NCI-H2107 treated with DMSO at 0.1 percent for 48 hours (cell line): ENCODE results near the gene NUP85.
"Not testable (repeated sequence)": the region's sequence is repeated elsewhere in the genome, so short reads cannot be mapped to it uniquely, and the experiment has no call there.

Source experiments
- DNase-seq: peaks from one replicate; lab custom pipeline; 2025; ENCODE audit not compliant: unreplicated experiment; lab: John Stamatoyannopoulos, UW

NUP85 gene

GRCh38 chr17:75240394-75241142 lies 35.1 kb downstream of the NUP85 start:
- DNase-seq = peak; percentile 85

- no peak for DNase-seq
Observed at GRCh38 chr17:75241143-75241430, 35.6 kb downstream of the NUP85 start.

GRCh38 chr17:75241502-75241901 lies 36.0 kb downstream of the NUP85 start:
- DNase-seq = no peak

- DNase-seq = no peak
Observed at GRCh38 chr17:75241996-75242460, 36.5 kb downstream of the NUP85 start.

GRCh38 chr17:75242461-75243042 lies 37.1 kb downstream of the NUP85 start:
- no peak for DNase-seq

- DNase-seq = no peak
Observed at GRCh38 chr17:75244133-75244866, 38.8 kb downstream of the NUP85 start.

- DNase-seq = no peak
Observed at GRCh38 chr17:75245011-75245410, 39.5 kb downstream of the NUP85 start.

- DNase-seq = no peak
Observed at GRCh38 chr17:75246404-75246803, 40.9 kb downstream of the NUP85 start.

GRCh38 chr17:75249564-75249963 lies 44.1 kb downstream of the NUP85 start:
- DNase-seq = no peak

- DNase-seq = peak; percentile 53
Observed at GRCh38 chr17:75250009-75250471, 44.6 kb downstream of the NUP85 start.

GRCh38 chr17:75252039-75252816 lies 46.7 kb downstream of the NUP85 start:
- DNase-seq = no peak

- not testable (repeated sequence) for DNase-seq
Observed at GRCh38 chr17:75255954-75256698, 50.6 kb downstream of the NUP85 start.

- DNase-seq = not testable (repeated sequence)
Observed at GRCh38 chr17:75257228-75257627, 51.7 kb downstream of the NUP85 start.

- no peak for DNase-seq
Observed at GRCh38 chr17:75260641-75261335, 55.3 kb downstream of the NUP85 start.

- peak; percentile 80 for DNase-seq
Observed at GRCh38 chr17:75261336-75262111, 56.0 kb downstream of the NUP85 start, which contains the start of the genes GGA3 and MRPS7. Gene GGA3 (minus strand): TSS chr17:75261606. CDS start chr17:75261587, 19 bp downstream. Gene MRPS7 (plus strand): TSS chr17:75261879. CDS start chr17:75261901, 22 bp downstream.

GRCh38 chr17:75262112-75262606 lies 56.7 kb downstream of the NUP85 start:
- no peak for DNase-seq

- no peak for DNase-seq
Observed at GRCh38 chr17:75263055-75263454, 57.6 kb downstream of the NUP85 start.

GRCh38 chr17:75265614-75266315 lies 60.3 kb downstream of the NUP85 start:
- DNase-seq = no peak
